GM12891 (cell line): ENCODE measurements around the gene GATAD1.
"Not testable (repeated sequence)": the region's sequence is repeated elsewhere in the genome, so short reads cannot be mapped to it uniquely, and the experiment has no call there.

Experiments used
- DNase-seq: peaks from one replicate; pipeline ENCODE4 v3.0.0; 2011; ENCODE audit warnings: low spot score; ENCODE audit not compliant: insufficient read length
- FAIRE-seq: peaks from 2 replicates; lab custom pipeline; 2011; peaks lifted over from hg19 to GRCh38; lab: Jason Lieb, UNC
- PAX5 ChIP-seq: IDR thresholded peaks from 2 replicates; pipeline ENCODE4 v1.6.1; 2011; ENCODE audit warnings: low read length, moderate library complexity, mild to moderate bottlenecking; ENCODE audit not compliant: insufficient read depth, severe bottlenecking
- POLR2A ChIP-seq: IDR thresholded peaks from 2 replicates; pipeline ENCODE4 v1.6.1; 2011; ENCODE audit warnings: low read depth, low read length, control low read depth
- POLR2AphosphoS5 ChIP-seq: IDR thresholded peaks from 2 replicates; pipeline ENCODE4 v1.6.1; 2011; ENCODE audit warnings: low read depth, low read length, control low read depth
- POU2F2 ChIP-seq: IDR thresholded peaks from 2 replicates; pipeline ENCODE4 v1.6.1; 2011; ENCODE audit warnings: low read depth, mild to moderate bottlenecking, control low read depth, low read length, moderate library complexity
- SPI1 ChIP-seq: IDR thresholded peaks from 2 replicates; pipeline ENCODE4 v1.6.1; 2011; ENCODE audit warnings: low read depth, low read length, control low read depth
- TAF1 ChIP-seq: IDR thresholded peaks from 2 replicates; pipeline ENCODE4 v1.6.1; 2011; ENCODE audit warnings: low read depth, low read length, control low read depth

The GATAD1 gene

GRCh38 chr7:92435542-92435941 is 11.7 kb upstream of the GATAD1 start:
- FAIRE-seq (no peak), DNase-seq (no peak)
- TF ChIP-seq POLR2AphosphoS5, result no peak
- no peak for TF ChIP-seq SPI1
- TF ChIP-seq TAF1, result no peak
- TF ChIP-seq PAX5, result no peak
- no peak for TF ChIP-seq POU2F2
- TF ChIP-seq POLR2A, result no peak

GRCh38 chr7:92436612-92437445 is 10.5 kb upstream of the GATAD1 start:
- FAIRE-seq, result no peak
- TF ChIP-seq POU2F2 (no peak), SPI1 (no peak), POLR2A (no peak), TAF1 (no peak), PAX5 (no peak), POLR2AphosphoS5 (no peak)
- no peak for DNase-seq

- DNase-seq (no peak), FAIRE-seq (no peak)
- TF ChIP-seq POLR2A (no peak), SPI1 (no peak), TAF1 (no peak), POU2F2 (no peak), POLR2AphosphoS5 (no peak), PAX5 (no peak)
Observed at GRCh38 chr7:92437956-92438491, 9.3 kb upstream of the GATAD1 start.

GRCh38 chr7:92442720-92443119 is 4.6 kb upstream of the GATAD1 start:
- not testable (repeated sequence) for DNase-seq, FAIRE-seq

GRCh38 chr7:92446869-92447344 is 375 bp upstream of the GATAD1 start:
- FAIRE-seq, result peak; percentile 89
- TF ChIP-seq PAX5 (no peak), POLR2AphosphoS5 (no peak), TAF1 (no peak)

GRCh38 chr7:92448205-92448747 is 994 bp downstream of the GATAD1 start:
- TF ChIP-seq POU2F2, result no peak
- no peak for TF ChIP-seq POLR2AphosphoS5
- no peak for TF ChIP-seq POLR2A
- TF ChIP-seq SPI1, result no peak
- TF ChIP-seq TAF1, result 0 out of 2 replicates have a peak, but pooled peaks have one; percentile 31
- FAIRE-seq, result peak; percentile 58
- DNase-seq, result no peak

More at GRCh38 chr7:92446869-92447344, 375 bp upstream of the GATAD1 start:
- no peak for DNase-seq

- TF ChIP-seq TAF1, result no peak
- no peak for TF ChIP-seq PAX5
- no peak for TF ChIP-seq SPI1
- no peak for TF ChIP-seq POU2F2
- TF ChIP-seq POLR2AphosphoS5, result no peak
- no peak for TF ChIP-seq POLR2A
- no peak for FAIRE-seq
- no peak for DNase-seq
Observed at GRCh38 chr7:92451645-92452044, 4.4 kb downstream of the GATAD1 start.

GRCh38 chr7:92456236-92456635 is 9.0 kb downstream of the GATAD1 start:
- TF ChIP-seq POLR2AphosphoS5 (no peak), POU2F2 (no peak), POLR2A (no peak), SPI1 (no peak), TAF1 (no peak), PAX5 (no peak)
- DNase-seq (no peak), FAIRE-seq (no peak)

- no peak for TF ChIP-seq SPI1
- TF ChIP-seq POU2F2, result no peak
- TF ChIP-seq POLR2A, result no peak
- no peak for TF ChIP-seq PAX5
- no peak for TF ChIP-seq TAF1
- TF ChIP-seq POLR2AphosphoS5, result no peak
- FAIRE-seq (no peak), DNase-seq (no peak)
Observed at GRCh38 chr7:92460109-92460508, 12.8 kb downstream of the GATAD1 start.

- TF ChIP-seq POLR2A, result no peak
- no peak for TF ChIP-seq TAF1
- TF ChIP-seq POU2F2, result no peak
- FAIRE-seq (no peak), DNase-seq (no peak)
Observed at GRCh38 chr7:92460510-92460909, 13.2 kb downstream of the GATAD1 start.
